HG03039 (cell line): ENCODE measurements around the gene GGT1.
"Not testable (repeated sequence)": the region's sequence is repeated elsewhere in the genome, so short reads cannot be mapped to it uniquely, and the experiment has no call there.

Source experiments
- ATAC-seq: cut with Tn5 transposase; IDR thresholded peaks from one replicate; pipeline ENCODE4 v1.9.1; 2021; ENCODE audit warnings: mild to moderate bottlenecking, moderate library complexity; ENCODE audit not compliant: unreplicated experiment

The GGT1 gene

DNA sequence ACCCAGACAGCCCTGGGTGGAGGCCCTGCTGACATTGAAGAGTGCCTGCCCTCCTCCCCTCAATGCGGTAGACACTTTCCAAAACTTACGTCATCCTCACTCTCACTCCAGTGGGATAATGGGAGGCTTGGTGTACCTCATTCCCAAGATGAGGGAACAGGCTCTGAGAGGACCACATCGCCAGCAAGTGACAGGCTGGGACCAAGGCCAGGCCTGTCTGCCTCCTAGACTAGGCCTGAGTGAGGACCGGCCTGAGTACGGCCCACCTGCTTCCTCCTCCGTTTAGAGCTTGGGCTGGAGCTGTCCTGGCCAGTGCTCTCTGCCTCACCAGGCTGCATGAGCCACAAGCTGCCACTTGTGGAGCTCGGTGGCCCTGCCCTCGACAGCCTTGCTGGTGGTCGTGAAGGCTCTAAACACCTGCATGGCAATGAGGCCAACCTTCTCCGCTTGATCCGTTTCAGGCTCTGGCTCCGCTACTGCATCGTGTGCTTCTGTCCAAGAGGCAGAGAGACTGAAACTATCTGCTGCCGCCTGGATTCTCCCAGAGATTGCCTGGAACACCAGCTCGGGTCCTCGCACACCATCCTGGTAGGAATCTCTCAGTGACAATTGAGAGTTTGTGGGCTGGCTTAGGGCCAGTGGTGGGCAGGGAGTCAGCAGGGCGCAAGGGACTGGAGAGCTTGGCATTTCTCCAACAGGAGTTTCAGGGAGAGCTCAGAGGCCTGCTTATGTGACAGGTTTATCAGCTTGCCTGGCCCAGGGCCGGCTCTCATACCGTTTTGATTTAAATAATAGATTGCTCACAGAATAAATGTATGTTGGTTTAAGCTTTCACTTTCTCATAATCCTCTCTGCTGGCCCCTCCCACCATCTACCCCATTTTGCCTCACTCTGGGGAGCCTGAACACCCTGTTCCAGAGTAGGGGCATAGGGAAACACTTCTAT, 19.5 kb upstream of the GGT1 start:
- no peak for ATAC-seq

DNA sequence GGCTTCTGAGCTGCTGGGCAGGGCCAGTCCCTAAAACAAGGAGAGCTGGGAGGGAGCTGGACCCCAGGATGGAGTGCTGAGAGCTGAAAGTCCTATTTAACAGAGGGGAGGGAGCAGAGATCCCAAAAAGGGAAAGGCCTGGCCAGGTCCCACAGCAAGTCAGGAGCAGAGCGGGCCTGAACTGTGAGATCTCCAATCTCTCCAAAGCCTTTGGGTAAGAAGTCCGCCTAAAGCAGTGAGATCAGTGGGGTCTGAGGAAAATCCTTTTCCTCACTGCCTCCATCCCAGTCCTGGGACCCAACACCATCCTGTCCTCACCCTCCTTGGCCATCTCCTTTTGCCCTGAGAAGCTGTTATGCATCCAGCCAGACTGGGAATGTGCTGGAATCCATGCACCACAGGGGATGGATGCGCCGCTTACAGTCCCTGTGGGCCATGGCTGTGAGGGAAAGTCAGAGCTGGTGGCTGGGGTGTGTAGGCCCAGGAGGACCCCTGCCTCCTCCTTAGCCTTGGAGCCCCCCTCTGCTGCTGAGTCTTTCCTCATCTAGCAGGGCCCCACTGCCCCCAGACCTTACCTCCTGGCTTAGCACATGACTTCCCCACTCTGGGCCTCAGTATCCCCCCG, 18.7 kb upstream of the GGT1 start:
- no peak for ATAC-seq

DNA sequence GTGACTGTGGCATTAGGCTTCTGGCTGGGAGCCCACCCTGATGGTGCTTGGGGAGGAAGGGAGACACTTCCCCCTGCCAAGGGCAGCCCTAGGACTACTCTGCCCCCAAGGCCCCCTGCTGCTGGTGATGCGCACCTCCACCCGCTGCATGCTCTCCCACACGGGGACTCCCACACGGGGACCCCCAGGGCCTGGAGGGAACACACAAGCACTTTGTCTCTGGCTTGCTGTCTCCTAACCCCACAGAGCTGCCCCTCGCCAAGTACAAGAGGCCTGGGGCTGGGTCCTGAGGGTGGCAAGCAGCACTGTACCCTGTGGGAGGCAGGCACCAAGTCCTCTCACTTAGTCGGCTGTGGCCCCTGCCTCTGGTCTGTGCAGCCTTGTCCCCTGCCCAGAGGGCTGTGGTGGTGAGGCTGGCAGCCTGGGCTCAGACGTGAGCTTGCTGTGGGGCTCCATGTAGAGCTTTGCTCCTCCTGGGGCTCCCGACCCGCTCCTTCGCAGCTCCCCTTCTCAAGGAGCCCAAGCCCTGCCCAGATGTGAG, 18.1 kb upstream of the GGT1 start:
- ATAC-seq, result no peak

DNA sequence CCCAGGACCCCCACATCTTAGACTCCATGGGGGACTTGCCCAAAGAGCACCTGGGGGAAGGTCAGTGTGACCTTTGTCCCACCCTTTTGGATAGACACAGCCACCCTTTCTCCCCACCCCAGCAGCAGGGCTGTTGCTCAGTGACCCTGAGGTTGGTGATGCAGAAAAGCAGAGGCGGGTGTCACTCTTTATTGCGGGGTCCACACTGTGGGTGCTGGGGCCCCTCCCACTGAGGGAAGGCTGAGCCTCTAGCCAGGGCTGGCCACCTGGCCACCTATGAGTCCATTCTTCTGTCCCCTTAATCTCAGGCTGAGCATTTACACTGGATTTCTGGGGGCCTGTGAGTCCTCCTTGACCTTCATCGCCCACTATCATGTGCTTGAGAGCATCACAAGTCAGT, 17.5 kb upstream of the GGT1 start:
- no peak for ATAC-seq

- no peak for ATAC-seq
These were observed 17.0 kb upstream of the GGT1 start for GRCh38 chr22:24585927-24586546.

DNA sequence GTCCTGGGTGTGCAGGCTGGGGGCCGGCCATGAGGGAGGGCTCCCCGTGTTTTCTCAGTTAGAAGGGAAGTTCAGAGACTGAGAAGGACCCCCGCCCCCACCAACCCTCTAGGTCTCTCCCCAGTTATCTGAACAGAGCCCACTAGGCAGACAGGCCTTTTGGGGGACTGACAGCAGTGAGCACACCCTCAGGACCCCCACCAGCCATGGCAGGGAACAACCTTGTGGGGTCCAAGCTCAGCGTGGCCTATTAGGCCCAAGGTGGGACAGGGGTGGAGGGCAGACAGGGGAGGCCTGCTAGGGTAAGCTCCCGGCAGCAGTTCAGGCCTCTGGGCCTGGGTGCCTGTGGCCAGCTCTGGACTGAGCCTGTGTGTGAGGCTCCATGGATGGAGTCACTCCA, 15.7 kb upstream of the GGT1 start:
- ATAC-seq, result no peak

DNA sequence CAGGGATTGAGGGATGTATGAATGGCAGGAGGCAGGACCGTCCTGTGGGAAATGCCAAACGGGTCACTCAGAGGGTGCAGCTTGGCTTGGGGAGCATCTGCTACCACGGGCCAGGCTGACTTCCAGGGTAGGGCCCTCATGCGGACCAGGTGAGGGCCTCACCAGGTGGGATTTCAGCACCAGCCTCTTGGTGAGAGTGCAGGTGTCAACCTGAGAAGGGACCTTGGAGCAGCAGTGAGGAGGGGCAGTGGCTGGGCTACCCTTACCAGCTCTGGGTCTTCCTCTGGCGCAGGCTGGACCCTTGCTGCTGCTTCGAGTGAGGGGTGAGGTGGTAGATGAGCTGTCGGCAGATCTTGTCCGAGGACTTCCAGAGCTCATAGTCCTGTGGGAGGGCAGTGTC, 15.0 kb upstream of the GGT1 start:
- ATAC-seq, result no peak

DNA sequence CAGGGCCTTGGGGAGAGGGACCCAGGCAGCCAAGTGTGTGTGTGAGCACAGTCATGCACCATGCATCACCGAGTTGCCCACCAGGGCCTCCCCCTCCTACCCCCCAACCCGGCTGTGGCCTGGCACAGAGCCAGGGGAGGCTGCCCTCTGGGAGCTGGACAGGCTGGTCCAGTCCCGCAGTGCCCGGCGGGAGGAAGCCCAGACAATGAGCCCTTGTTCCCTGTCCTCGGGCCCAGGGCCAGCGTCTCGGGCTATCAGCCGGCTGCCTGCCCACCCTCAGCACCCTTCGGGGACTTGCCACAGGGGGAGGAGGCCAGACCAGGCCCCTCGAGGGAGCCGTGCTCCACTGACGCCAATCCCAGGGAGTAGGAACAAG, 14.6 kb upstream of the GGT1 start:
- no peak for ATAC-seq

GRCh38 chr22:24588757-24589481, 14.1 kb upstream of the GGT1 start:
- no peak for ATAC-seq

- no peak for ATAC-seq
These were observed 13.4 kb upstream of the GGT1 start for GRCh38 chr22:24589518-24590030.

- no peak for ATAC-seq
These were observed 12.3 kb upstream of the GGT1 start for GRCh38 chr22:24590596-24591173.

GRCh38 chr22:24591286-24591830, 11.6 kb upstream of the GGT1 start:
- no peak for ATAC-seq

DNA sequence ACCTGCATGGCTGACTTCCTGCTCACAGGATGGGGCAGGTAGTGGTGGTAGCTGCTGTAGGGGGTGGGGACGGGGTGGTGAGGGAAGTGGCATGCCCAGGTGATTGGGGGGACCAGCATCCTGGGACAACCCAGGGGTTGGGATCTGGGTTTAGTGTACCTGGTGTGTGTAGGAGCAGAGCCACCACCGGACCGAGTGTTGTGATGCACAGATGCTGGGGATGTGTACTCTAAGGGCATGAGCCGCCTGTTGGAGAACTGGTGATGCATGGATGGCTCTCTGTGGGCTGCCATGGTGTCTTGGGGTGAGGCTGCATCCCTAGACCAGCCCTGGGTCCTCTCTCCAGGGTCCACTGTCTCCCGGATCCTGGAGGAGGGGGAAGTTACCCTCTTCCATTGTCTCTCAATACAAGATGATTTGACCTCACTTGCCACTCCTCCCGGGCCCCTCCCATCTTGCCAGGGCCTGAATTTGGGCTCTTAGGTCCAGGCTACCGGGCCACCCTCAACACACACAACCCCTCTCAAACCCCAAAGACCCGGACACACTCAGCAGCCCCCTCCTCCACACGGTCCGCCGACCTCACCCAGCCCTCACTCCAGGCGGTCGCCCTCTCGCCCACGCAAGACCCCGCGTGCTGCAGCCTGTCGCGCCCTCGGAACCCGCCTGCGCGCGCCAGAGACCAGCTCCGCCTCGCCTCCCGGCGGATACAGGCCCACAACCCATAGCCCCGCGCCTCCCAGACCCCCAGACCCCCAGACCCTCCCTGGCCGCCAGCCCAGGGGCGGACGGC, 10.7 kb upstream of the GGT1 start:
- no peak for ATAC-seq

GRCh38 chr22:24592851-24593558, 10.0 kb upstream of the GGT1 start, which contains the start of gene LRRC75B:
LRRC75B (minus strand) TSS chr22:24593073; CDS start chr22:24593039, 34 bp downstream.
- no peak for ATAC-seq

DNA sequence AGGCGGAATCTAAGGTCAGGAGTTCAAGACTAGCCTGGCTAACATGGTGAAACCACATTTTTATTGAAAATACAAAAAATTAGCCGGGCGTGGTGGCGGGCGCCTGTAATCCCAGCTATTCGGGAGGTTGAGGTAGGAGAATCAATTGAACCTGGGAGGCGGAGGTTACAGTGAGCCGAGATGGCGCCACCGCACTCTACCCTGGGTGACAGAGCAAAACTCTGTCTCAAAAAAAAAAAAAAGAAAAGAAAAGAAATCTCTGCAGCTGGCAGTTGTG, 9.5 kb upstream of the GGT1 start:
- ATAC-seq, result not testable (repeated sequence)

- ATAC-seq, result no peak
These were observed 9.0 kb upstream of the GGT1 start for GRCh38 chr22:24593836-24594568.

- no peak for ATAC-seq
These were observed 8.3 kb upstream of the GGT1 start for GRCh38 chr22:24594569-24595120.

- no peak for ATAC-seq
These were observed 7.8 kb upstream of the GGT1 start for GRCh38 chr22:24595228-24595627.
